ENCODE results near the gene SPTBN4.
A peak's percentile ranks its signal among the peaks of the same experiment; 100 is the strongest.

The SPTBN4 gene

GRCh38 chr19:40607311-40608239, 140.8 kb downstream of the SPTBN4 start:
- DNase-seq, result no peak

GRCh38 chr19:40608240-40608621, 141.4 kb downstream of the SPTBN4 start:
- DNase-seq, result no peak

- no peak for DNase-seq
Observed at GRCh38 chr19:40608957-40609356, 142.2 kb downstream of the SPTBN4 start.

- peak in 1 of 2 donors; percentile 66 for DNase-seq
Observed at GRCh38 chr19:40609561-40610395, 143.0 kb downstream of the SPTBN4 start.

- peak in 1 of 2 donors; percentile 42 for DNase-seq
Observed at GRCh38 chr19:40610396-40611064, 143.7 kb downstream of the SPTBN4 start.

- DNase-seq, result no peak
Observed at GRCh38 chr19:40611096-40611495, 144.3 kb downstream of the SPTBN4 start.

GRCh38 chr19:40611900-40612698, 145.3 kb downstream of the SPTBN4 start:
- DNase-seq, result no peak

- no peak for DNase-seq
Observed at GRCh38 chr19:40612831-40613689, 146.3 kb downstream of the SPTBN4 start.

GRCh38 chr19:40613690-40614621, 147.2 kb downstream of the SPTBN4 start:
- no peak for DNase-seq

- DNase-seq, result no peak
Observed at GRCh38 chr19:40614622-40615411, 148.0 kb downstream of the SPTBN4 start.

- DNase-seq, result no peak
Observed at GRCh38 chr19:40616178-40616577, 149.4 kb downstream of the SPTBN4 start.

GRCh38 chr19:40616941-40617340, 150.1 kb downstream of the SPTBN4 start:
- no peak for DNase-seq

GRCh38 chr19:40617961-40618360, 151.2 kb downstream of the SPTBN4 start:
- no peak for DNase-seq

- DNase-seq, result no peak
Observed at GRCh38 chr19:40619333-40620160, 152.7 kb downstream of the SPTBN4 start.

- DNase-seq, result no peak
Observed at GRCh38 chr19:40620161-40620485, 153.3 kb downstream of the SPTBN4 start.

- no peak for DNase-seq
Observed at GRCh38 chr19:40621283-40621682, 154.5 kb downstream of the SPTBN4 start.

- no peak for DNase-seq
Observed at GRCh38 chr19:40621966-40622772, 155.4 kb downstream of the SPTBN4 start.

GRCh38 chr19:40622773-40623075, 155.9 kb downstream of the SPTBN4 start:
- DNase-seq, result no peak

Measured in hippocampal formation (tissue), 2 donors.